HEK293 (cell line): ENCODE measurements around the gene CPE.

Experiments used
- CTCF ChIA-PET: fragments of 350-600 bp; formaldehyde crosslinking; extraction: SDS; loops from one replicate; lab custom pipeline; 2021; ENCODE audit warnings: antibody characterized with exemption; lab: Yijun Ruan, JAX
- POLR2A ChIA-PET: fragments of 300-600 bp; formaldehyde crosslinking; extraction: SDS; loops from one replicate; lab custom pipeline; 2020; ENCODE audit warnings: antibody characterized with exemption, inconsistent platforms; lab: Yijun Ruan, JAX
- H3K27ac ChIP-seq: fragments of 200-500 bp; sonication (Bioruptor generic); 2 replicates; pipeline ENCODE4 v1.5.1; 2014; ENCODE audit warnings: low read depth, low read length, control low read depth, inconsistent platforms; ENCODE audit errors: extremely low read depth
- H3K36me3 ChIP-seq, 2 experiments: fragments of 200-500 bp in 1 of 2; sonication (Bioruptor generic) in 1 of 2; 1 replicate in 1 of 2; 2 replicates in 1 of 2; pipeline ENCODE4 v1.5.1; 2014 to 2017; ENCODE audit warnings: inconsistent platforms in 2 of 2, low read length in 2 of 2; ENCODE audit not compliant: control insufficient read depth in 2 of 2, insufficient read depth in 1 of 2
- H3K4me1 ChIP-seq: fragments of 200-500 bp; sonication (Bioruptor generic); 2 replicates; pipeline ENCODE4 v1.5.1; 2014; ENCODE audit warnings: mild to moderate bottlenecking, low read length, inconsistent platforms; ENCODE audit not compliant: control insufficient read depth, insufficient read depth
- H3K4me3 ChIP-seq: 2 replicates; pipeline ENCODE4 v1.5.1; 2011; ENCODE audit warnings: low read depth, mild to moderate bottlenecking, control low read depth, low read length, moderate library complexity
- H3K9me3 ChIP-seq: fragments of 200-500 bp; sonication (Bioruptor generic); 2 replicates; pipeline ENCODE4 v1.5.1; 2014; ENCODE audit warnings: low read depth, low read length, inconsistent platforms; ENCODE audit not compliant: control insufficient read depth, insufficient read depth
- GLIS2 ChIP-seq: fragments of 450-650 bp; formaldehyde crosslinking; IDR thresholded peaks from 2 replicates; pipeline ENCODE4 v1.5.1; 2016; ENCODE audit warnings: missing biosample characterization, missing genetic modification characterization
- SETDB1 ChIP-seq: IDR thresholded peaks from one replicate; pipeline ENCODE4 v1.6.1; 2017; ENCODE audit warnings: mild to moderate bottlenecking, low read length, moderate library complexity, mixed read lengths; ENCODE audit not compliant: insufficient read length
- SP3 ChIP-seq: fragments of 450-650 bp; formaldehyde crosslinking; IDR thresholded peaks from 2 replicates; pipeline ENCODE4 v1.5.1; 2016; ENCODE audit warnings: missing biosample characterization, missing genetic modification characterization
- YY1 ChIP-seq: fragments of 450-650 bp; formaldehyde crosslinking; IDR thresholded peaks from 2 replicates; pipeline ENCODE4 v1.5.1; 2018; ENCODE audit warnings: missing biosample characterization, missing genetic modification characterization
- ZNF112 ChIP-seq: fragments of 450-650 bp; formaldehyde crosslinking; IDR thresholded peaks from 2 replicates; pipeline ENCODE4 v1.5.0; 2017; ENCODE audit warnings: missing biosample characterization, missing genetic modification characterization
- ZNF132 ChIP-seq: fragments of 450-650 bp; formaldehyde crosslinking; IDR thresholded peaks from 2 replicates; pipeline ENCODE4 v1.5.1; 2017; ENCODE audit warnings: missing biosample characterization, missing genetic modification characterization, borderline replicate concordance
- ZNF133 ChIP-seq: fragments of 450-650 bp; formaldehyde crosslinking; IDR thresholded peaks from 2 replicates; pipeline ENCODE4 v1.5.1; 2016; ENCODE audit warnings: missing biosample characterization, missing genetic modification characterization
- ZNF202 ChIP-seq: fragments of 450-650 bp; formaldehyde crosslinking; IDR thresholded peaks from 2 replicates; pipeline ENCODE4 v1.5.1; 2016; ENCODE audit warnings: missing biosample characterization, missing genetic modification characterization, borderline replicate concordance
- ZNF211 ChIP-seq: fragments of 450-650 bp; formaldehyde crosslinking; IDR thresholded peaks from 2 replicates; pipeline ENCODE4 v1.5.1; 2016; ENCODE audit warnings: low read depth, missing biosample characterization, missing genetic modification characterization
- ZNF24 ChIP-seq: fragments of 450-650 bp; formaldehyde crosslinking; IDR thresholded peaks from 2 replicates; pipeline ENCODE4 v1.5.1; 2016; ENCODE audit warnings: missing biosample characterization, missing genetic modification characterization
- ZNF335 ChIP-seq: fragments of 450-650 bp; formaldehyde crosslinking; conservative IDR thresholded peaks from 2 replicates; pipeline ENCODE4 v1.5.1; 2016; ENCODE audit warnings: missing biosample characterization, missing genetic modification characterization
- ZNF354C ChIP-seq: fragments of 450-650 bp; formaldehyde crosslinking; IDR thresholded peaks from 2 replicates; pipeline ENCODE4 v1.5.1; 2016; ENCODE audit warnings: missing biosample characterization, missing genetic modification characterization, low read depth, borderline replicate concordance
- ZNF473 ChIP-seq: fragments of 450-650 bp; formaldehyde crosslinking; IDR thresholded peaks from 2 replicates; pipeline ENCODE4 v1.5.1; 2017; ENCODE audit warnings: missing biosample characterization, missing genetic modification characterization
- ZNF623 ChIP-seq: fragments of 450-650 bp; formaldehyde crosslinking; IDR thresholded peaks from 2 replicates; pipeline ENCODE4 v1.5.1; 2016; ENCODE audit warnings: missing biosample characterization, missing genetic modification characterization
- ZNF626 ChIP-seq: fragments of 450-650 bp; sonication (Bioruptor Pico); formaldehyde crosslinking; IDR thresholded peaks from 2 replicates; pipeline ENCODE4 v1.5.1; 2018; ENCODE audit warnings: missing biosample characterization, missing genetic modification characterization, inconsistent platforms
- ZNF660 ChIP-seq: fragments of 450-650 bp; IDR thresholded peaks from 2 replicates; pipeline ENCODE4 v1.5.1; 2018; ENCODE audit warnings: missing biosample characterization, mild to moderate bottlenecking, missing genetic modification characterization
- ZNF677 ChIP-seq: fragments of 450-650 bp; IDR thresholded peaks from 2 replicates; pipeline ENCODE4 v1.5.0; 2018; ENCODE audit warnings: missing biosample characterization, mild to moderate bottlenecking, missing genetic modification characterization, moderate library complexity
- ZNF768 ChIP-seq: fragments of 450-650 bp; formaldehyde crosslinking; IDR thresholded peaks from 2 replicates; pipeline ENCODE4 v1.5.1; 2018; ENCODE audit warnings: missing biosample characterization, mild to moderate bottlenecking, missing genetic modification characterization
- ZNF785 ChIP-seq: fragments of 450-650 bp; formaldehyde crosslinking; IDR thresholded peaks from 2 replicates; pipeline ENCODE4 v1.5.1; 2016; ENCODE audit warnings: missing biosample characterization, missing genetic modification characterization
- ZNF792 ChIP-seq: fragments of 450-650 bp; formaldehyde crosslinking; IDR thresholded peaks from 2 replicates; pipeline ENCODE4 v1.5.1; 2016; ENCODE audit warnings: missing biosample characterization, missing genetic modification characterization
- ZNF830 ChIP-seq: fragments of 450-650 bp; IDR thresholded peaks from 2 replicates; pipeline ENCODE4 v1.5.0; 2018; ENCODE audit warnings: missing biosample characterization, missing genetic modification characterization, low read depth, mild to moderate bottlenecking, moderate library complexity
- ZSCAN23 ChIP-seq: fragments of 450-650 bp; formaldehyde crosslinking; IDR thresholded peaks from 2 replicates; pipeline ENCODE4 v1.5.1; 2016; ENCODE audit warnings: missing biosample characterization, missing genetic modification characterization
- ZSCAN30 ChIP-seq: fragments of 450-650 bp; IDR thresholded peaks from 2 replicates; pipeline ENCODE4 v1.5.1; 2018; ENCODE audit warnings: missing biosample characterization, mild to moderate bottlenecking, missing genetic modification characterization, moderate library complexity
- TF ChIP-seq, protein P1 (sequence below): fragments of 450-650 bp; formaldehyde crosslinking; IDR thresholded peaks from 2 replicates; pipeline ENCODE4 v1.5.1; 2016; ENCODE audit warnings: missing biosample characterization, missing genetic modification characterization
- TF ChIP-seq, protein P2 (sequence below): fragments of 450-650 bp; formaldehyde crosslinking; optimal IDR thresholded peaks from 2 replicates; pipeline ENCODE3; 2016; ENCODE audit warnings: missing biosample characterization, mild to moderate bottlenecking, missing genetic modification characterization
- TF ChIP-seq, protein P3 (sequence below): fragments of 450-650 bp; formaldehyde crosslinking; IDR thresholded peaks from 2 replicates; pipeline ENCODE4 v1.5.1; 2016; ENCODE audit warnings: missing biosample characterization, missing genetic modification characterization
- TF ChIP-seq, protein P4 (sequence below): fragments of 450-650 bp; formaldehyde crosslinking; IDR thresholded peaks from 2 replicates; pipeline ENCODE4 v1.5.1; 2016; ENCODE audit warnings: missing biosample characterization, missing genetic modification characterization
- TF ChIP-seq, protein P5 (sequence below): fragments of 450-650 bp; formaldehyde crosslinking; IDR thresholded peaks from 2 replicates; pipeline ENCODE4 v1.5.1; 2016; ENCODE audit warnings: missing biosample characterization, missing genetic modification characterization
- TF ChIP-seq, protein P6 (sequence below): fragments of 450-650 bp; formaldehyde crosslinking; IDR thresholded peaks from 2 replicates; pipeline ENCODE4 v1.5.1; 2017; ENCODE audit warnings: missing biosample characterization, missing genetic modification characterization

Gene CPE

DNA sequence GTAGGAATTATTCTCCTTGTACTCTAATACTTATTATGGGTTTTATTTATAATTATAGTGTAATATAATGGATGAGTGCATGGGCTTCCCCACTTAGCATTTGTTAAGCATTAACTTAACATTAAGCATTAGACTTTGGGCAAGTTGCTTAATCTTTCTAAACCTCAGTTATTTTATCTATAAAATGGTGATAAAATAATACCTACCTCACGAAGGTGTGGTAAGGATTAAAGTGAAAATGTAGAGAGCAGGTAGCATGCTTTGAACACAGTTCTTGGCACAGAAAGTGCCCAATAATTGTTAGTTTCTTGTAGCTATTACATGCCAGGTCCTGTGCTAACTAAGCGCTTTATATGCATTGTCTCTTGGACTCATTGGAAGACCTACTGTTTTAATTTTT lies 48.7 kb upstream of the CPE start:
- no peak overlapping the region for H3K27ac ChIP-seq

DNA sequence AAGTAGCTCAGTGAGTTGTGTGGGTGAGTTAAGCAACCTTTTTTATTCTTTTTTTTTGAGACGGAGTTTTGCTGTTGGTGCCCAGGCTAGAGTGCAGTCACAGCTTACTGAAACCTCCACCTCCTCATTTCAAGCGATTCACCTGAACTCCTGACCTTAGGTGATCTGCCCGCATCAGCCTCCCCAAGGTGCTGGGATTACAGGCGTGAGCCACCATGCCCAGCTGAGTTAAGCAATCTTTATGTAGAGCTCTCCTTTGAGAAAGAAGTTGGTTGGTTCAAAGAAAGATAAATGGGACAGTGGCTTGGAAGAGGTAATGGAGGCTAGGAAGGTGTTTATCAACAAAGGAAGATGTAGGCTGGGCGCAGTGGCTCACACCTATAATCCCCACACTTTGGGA lies 48.1 kb upstream of the CPE start:
- H3K27ac ChIP-seq = no peak overlapping the region
- H3K4me1 ChIP-seq = no peaks in the 10 kb centered on the region
- CTCF ChIA-PET = interaction anchor here (0.7 to 1.4 kb wide), 2 partner anchors 131 to 199 kb away, joined by 3 to 7 read pairs; no protein-coding TSS in a partner anchor

More for the DNA sequence above, 48.7 kb upstream of the CPE start:
- Histone ChIP-seq H3K4me1 (no peaks in the 10 kb centered on the region), H3K9me3 (no peaks in the 10 kb centered on the region), H3K36me3 (peaks cover 13 to 15% of the 10 kb centered on the region in 2 experiments; a peak in 2 of 3 replicates), H3K4me3 (no peak overlapping the region)
- ChIA-PET POLR2A (no interaction called here), CTCF (interaction anchor here (0.6 to 1.4 kb wide), 3 partner anchors 131 to 267 kb away, joined by 3 to 7 read pairs (median 4); no protein-coding TSS in a partner anchor)
- TF ChIP-seq SP3 (tag by site-specific recombination) (no peak), ZNF202 (tag by site-specific recombination) (no peak), ZNF768 (tag by site-specific recombination) (no peak), ZNF785 (tag by site-specific recombination) (no peak), YY1 (tag by site-specific recombination) (no peak), ZNF677 (tag by site-specific recombination) (no peak), ZNF354C (tag by site-specific recombination) (no peak), ZNF133 (no peak), ZSCAN23 (tag by site-specific recombination) (no peak), ZNF660 (tag by site-specific recombination) (no peak), ZNF830 (tag by site-specific recombination) (no peak), ZNF24 (tag by site-specific recombination) (no peak), ZNF335 (tag by site-specific recombination) (no peak), ZNF623 (tag by site-specific recombination) (no peak)
- TF ChIP-seq, protein P1, sequence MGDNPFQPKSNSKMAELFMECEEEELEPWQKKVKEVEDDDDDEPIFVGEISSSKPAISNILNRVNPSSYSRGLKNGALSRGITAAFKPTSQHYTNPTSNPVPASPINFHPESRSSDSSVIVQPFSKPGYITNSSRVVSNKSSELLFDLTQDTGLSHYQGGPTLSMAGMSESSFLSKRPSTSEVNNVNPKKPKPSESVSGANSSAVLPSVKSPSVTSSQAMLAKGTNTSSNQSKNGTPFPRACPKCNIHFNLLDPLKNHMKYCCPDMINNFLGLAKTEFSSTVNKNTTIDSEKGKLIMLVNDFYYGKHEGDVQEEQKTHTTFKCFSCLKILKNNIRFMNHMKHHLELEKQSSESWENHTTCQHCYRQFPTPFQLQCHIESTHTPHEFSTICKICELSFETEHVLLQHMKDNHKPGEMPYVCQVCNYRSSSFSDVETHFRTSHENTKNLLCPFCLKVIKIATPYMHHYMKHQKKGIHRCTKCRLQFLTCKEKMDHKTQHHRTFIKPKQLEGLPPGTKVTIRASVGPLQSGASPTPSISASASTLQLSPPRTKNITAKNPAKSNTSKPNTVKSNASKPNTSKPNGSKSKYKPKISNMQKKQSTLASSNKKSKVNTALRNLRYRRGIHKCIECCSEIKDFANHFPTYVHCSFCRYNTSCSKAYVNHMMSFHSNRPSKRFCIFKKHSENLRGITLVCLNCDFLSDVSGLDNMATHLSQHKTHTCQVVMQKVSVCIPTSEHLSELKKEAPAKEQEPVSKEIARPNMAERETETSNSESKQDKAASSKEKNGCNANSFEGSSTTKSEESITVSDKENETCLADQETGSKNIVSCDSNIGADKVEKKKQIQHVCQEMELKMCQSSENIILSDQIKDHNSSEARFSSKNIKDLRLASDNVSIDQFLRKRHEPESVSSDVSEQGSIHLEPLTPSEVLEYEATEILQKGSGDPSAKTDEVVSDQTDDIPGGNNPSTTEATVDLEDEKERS = no peak

More for the DNA sequence above, 48.1 kb upstream of the CPE start:
- Histone ChIP-seq H3K9me3 (no peaks in the 10 kb centered on the region), H3K4me3 (no peak overlapping the region), H3K36me3 (peaks cover 13 to 15% of the 10 kb centered on the region in 2 experiments; a peak in 2 of 3 replicates)
- TF ChIP-seq, protein P2, sequence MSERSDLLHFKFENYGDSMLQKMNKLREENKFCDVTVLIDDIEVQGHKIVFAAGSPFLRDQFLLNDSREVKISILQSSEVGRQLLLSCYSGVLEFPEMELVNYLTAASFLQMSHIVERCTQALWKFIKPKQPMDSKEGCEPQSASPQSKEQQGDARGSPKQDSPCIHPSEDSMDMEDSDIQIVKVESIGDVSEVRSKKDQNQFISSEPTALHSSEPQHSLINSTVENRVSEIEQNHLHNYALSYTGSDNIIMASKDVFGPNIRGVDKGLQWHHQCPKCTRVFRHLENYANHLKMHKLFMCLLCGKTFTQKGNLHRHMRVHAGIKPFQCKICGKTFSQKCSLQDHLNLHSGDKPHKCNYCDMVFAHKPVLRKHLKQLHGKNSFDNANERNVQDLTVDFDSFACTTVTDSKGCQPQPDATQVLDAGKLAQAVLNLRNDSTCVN (tag by site-specific recombination) = no peak
- TF ChIP-seq ZNF792 (tag by site-specific recombination) (no peak), ZNF112 (tag by site-specific recombination) (no peak), ZNF211 (tag by site-specific recombination) (no peak), SETDB1 (no peak), ZNF830 (tag by site-specific recombination) (no peak), ZNF473 (no peak), ZNF677 (tag by site-specific recombination) (no peak), ZSCAN30 (tag by site-specific recombination) (no peak), ZNF132 (no peak), GLIS2 (tag by site-specific recombination) (no peak), ZNF626 (tag by site-specific recombination) (no peak)
- TF ChIP-seq, protein P3, sequence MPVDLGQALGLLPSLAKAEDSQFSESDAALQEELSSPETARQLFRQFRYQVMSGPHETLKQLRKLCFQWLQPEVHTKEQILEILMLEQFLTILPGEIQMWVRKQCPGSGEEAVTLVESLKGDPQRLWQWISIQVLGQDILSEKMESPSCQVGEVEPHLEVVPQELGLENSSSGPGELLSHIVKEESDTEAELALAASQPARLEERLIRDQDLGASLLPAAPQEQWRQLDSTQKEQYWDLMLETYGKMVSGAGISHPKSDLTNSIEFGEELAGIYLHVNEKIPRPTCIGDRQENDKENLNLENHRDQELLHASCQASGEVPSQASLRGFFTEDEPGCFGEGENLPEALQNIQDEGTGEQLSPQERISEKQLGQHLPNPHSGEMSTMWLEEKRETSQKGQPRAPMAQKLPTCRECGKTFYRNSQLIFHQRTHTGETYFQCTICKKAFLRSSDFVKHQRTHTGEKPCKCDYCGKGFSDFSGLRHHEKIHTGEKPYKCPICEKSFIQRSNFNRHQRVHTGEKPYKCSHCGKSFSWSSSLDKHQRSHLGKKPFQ = no peak
- TF ChIP-seq, protein P4, sequence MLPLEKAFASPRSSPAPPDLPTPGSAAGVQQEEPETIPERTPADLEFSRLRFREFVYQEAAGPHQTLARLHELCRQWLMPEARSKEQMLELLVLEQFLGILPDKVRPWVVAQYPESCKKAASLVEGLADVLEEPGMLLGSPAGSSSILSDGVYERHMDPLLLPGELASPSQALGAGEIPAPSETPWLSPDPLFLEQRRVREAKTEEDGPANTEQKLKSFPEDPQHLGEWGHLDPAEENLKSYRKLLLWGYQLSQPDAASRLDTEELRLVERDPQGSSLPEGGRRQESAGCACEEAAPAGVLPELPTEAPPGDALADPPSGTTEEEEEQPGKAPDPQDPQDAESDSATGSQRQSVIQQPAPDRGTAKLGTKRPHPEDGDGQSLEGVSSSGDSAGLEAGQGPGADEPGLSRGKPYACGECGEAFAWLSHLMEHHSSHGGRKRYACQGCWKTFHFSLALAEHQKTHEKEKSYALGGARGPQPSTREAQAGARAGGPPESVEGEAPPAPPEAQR = no peak
- TF ChIP-seq, protein P5, sequence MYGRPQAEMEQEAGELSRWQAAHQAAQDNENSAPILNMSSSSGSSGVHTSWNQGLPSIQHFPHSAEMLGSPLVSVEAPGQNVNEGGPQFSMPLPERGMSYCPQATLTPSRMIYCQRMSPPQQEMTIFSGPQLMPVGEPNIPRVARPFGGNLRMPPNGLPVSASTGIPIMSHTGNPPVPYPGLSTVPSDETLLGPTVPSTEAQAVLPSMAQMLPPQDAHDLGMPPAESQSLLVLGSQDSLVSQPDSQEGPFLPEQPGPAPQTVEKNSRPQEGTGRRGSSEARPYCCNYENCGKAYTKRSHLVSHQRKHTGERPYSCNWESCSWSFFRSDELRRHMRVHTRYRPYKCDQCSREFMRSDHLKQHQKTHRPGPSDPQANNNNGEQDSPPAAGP (tag by site-specific recombination) = no peak
- TF ChIP-seq, protein P6, sequence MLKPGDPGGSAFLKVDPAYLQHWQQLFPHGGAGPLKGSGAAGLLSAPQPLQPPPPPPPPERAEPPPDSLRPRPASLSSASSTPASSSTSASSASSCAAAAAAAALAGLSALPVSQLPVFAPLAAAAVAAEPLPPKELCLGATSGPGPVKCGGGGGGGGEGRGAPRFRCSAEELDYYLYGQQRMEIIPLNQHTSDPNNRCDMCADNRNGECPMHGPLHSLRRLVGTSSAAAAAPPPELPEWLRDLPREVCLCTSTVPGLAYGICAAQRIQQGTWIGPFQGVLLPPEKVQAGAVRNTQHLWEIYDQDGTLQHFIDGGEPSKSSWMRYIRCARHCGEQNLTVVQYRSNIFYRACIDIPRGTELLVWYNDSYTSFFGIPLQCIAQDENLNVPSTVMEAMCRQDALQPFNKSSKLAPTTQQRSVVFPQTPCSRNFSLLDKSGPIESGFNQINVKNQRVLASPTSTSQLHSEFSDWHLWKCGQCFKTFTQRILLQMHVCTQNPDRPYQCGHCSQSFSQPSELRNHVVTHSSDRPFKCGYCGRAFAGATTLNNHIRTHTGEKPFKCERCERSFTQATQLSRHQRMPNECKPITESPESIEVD (tag by site-specific recombination) = no peak
- POLR2A ChIA-PET = no interaction called here
